HG03064 (cell line): ENCODE results near the gene JAG1.

Experiments used
- ATAC-seq: cut with Tn5 transposase; IDR thresholded peaks from one replicate; pipeline ENCODE4 v1.9.1; 2021; ENCODE audit warnings: low read depth; ENCODE audit not compliant: unreplicated experiment

JAG1 gene

DNA sequence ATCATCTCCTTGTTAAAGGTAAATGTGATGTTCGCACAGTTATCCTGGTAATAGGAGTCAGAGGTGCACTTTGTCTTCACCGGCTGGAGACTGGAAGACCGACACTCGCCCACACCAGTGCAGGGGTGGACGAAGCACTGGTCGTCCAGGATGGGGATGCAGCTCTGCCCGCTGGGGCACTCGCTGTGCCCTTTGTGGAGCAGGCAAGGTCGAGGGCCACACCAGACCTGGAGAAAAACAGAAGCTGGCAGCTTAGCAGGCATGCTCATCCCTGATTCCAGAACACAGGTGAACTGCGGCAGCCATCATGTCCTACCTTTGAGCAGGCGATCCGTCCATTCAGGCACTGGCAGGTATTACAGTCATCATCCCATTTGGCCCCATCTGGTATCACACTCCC lies 32.3 kb downstream of the JAG1 start:
- no peak for ATAC-seq

GRCh38 chr20:10640897-10641296 lies 32.9 kb downstream of the JAG1 start:
- ATAC-seq = no peak

DNA sequence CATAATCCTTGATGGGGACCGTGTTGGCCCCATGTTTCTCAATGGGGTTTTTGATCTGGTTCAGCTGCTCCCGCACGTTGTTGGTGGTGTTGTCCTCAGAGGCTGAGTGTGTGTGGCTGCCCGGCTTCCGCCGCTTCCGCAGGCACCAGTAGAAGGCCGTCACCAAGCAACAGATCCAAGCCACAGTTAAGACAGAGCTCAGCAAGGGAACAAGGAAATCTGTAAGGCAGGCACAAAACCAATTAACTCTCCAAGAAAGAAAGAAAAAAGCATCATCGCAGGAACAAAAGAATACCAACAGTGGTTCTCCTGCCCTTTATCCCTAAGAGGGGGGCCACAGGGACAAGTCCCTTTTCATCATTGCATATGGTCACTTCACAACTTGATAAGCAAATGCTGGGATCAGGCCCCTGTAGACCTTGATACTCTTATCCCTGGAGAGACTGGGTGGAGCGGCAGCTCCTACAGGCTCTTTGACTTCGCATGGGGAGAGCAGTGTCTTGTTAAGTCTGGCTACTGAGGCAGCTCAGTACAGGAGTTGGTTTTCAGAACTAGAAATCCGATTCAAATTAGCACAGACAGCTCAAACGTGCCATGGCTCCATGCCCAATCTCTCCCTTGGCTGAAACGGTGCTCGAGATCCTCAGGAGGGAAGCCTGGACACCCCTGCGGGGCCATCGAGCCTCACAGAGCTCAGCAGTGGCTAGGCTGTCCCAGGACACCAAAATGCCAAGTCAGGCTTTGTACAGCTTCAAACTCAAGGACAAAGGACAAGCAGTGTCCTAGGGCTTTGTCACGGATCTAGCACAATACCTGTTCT lies 33.9 kb downstream of the JAG1 start:
- ATAC-seq = no peak

- no peak for ATAC-seq
These were observed 34.6 kb downstream of the JAG1 start for GRCh38 chr20:10639077-10639736.

DNA sequence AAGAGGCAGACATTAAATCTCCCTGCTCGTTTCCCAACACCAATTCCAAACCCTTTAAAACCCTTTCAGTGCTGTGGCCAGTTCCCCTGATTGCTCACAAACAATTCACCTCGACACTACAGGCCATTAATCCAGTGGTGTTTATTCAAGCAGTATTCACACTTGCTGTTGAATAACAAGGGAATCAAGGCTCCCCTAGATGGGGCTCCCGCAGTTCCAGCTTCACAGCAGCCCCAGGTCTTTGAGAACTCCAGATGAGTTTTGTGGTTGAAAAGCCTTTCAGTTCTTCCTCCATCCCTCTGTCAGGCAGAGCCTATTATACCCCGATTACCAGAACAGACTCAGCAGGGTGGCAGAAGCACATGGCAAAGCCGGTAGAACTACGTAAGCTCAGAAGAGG lies 36.2 kb downstream of the JAG1 start:
- no peak for ATAC-seq

DNA sequence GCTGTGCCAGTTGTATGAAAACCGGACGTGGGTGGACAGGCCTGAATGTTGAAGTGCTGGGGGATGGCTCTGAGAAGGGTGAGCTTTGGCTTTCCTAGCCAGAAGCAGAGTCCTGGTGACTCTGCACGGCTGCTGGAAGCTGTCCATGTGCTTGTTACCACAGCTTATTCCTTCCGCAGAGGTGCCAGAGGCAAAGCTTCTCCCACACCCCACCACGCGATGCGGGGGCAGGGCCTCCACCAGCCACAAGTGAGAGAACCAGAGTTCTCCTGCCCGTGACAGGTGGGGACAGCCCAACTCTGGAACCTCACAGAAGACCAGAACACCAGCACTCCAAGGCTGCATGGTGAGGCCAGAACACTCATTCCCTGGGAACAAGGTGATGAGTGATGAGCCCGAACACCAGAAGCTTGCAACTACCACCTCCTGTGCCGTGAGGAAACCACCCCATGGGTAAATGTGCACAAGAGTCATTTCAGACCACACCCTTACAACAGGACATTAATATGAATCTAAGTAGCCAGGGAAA lies 36.7 kb downstream of the JAG1 start:
- no peak for ATAC-seq

GRCh38 chr20:10636326-10636818 lies 37.4 kb downstream of the JAG1 start:
- no peak for ATAC-seq

- ATAC-seq = no peak
These were observed 38.2 kb downstream of the JAG1 start for GRCh38 chr20:10635476-10636208.

DNA sequence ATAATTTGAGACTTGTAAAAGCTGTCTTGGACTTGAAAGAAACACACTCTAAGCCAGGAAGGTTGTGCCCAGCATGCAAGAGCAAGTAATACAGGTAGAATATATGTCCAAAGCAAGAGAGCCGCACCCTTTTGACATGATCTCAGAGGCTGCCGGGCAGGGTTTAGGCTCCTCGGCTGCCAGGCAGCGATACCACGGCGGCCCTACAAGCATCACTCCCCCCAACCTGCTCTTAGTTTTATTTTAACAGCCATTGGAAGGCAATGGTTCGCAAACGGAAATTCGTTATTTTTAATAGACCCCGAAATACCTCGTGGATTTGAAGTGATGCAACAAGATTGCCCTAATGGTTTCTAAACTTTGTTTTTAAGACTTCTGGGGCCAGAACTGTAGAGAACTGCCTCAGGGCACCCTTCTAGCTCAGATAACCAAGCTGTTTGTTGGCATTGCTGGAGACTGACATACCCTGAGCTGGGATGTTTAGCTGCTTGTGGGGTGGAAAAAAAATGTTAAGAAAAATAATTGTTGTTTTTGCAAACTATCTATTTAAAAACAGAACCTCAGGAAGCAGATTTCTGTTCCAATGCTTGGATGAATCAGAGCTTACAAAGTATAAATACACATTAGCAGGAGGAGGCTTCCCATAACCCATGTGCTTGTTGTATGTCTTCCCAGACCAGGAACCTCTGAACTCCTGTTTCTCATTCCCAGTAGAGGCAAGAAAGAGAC lies 39.0 kb downstream of the JAG1 start:
- no peak for ATAC-seq

DNA sequence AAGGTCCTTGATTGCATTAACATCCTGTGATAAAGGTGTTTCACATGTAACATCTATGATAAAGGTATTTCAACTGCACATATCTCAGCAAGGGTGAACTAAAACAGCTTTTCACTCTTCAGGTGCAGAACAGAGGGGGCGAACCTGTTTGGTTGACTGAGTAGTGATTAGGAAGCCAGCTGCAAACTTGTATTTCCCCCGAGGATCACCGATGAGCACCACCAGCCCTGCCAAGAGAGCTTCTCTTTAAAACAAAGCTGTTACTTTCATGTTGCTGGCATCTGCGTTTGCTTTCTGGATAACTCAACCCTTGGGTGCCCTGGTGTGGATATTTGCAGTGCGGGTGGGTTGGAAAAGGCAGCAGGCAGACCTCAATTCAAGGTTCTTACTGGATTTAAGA lies 39.6 kb downstream of the JAG1 start:
- ATAC-seq = no peak

DNA sequence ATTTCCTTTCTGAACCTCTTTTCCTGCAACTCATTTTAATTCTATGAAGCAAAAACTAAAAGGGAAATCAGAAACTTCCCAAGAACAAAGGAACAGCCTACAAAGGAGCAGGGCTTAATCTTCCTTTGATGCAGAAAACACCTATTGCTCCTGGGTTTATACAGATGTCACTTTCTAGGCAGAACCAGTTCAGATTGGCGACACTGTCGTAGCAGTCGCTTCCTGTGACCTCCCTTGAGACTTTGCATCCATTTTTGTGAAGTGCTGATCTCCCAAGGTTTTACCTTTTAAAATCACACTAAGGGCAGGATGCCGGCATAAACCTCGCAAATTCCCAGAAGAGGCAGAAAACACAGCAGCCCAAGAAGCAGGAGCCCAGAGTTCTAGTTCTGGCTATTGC lies 40.1 kb downstream of the JAG1 start:
- no peak for ATAC-seq

DNA sequence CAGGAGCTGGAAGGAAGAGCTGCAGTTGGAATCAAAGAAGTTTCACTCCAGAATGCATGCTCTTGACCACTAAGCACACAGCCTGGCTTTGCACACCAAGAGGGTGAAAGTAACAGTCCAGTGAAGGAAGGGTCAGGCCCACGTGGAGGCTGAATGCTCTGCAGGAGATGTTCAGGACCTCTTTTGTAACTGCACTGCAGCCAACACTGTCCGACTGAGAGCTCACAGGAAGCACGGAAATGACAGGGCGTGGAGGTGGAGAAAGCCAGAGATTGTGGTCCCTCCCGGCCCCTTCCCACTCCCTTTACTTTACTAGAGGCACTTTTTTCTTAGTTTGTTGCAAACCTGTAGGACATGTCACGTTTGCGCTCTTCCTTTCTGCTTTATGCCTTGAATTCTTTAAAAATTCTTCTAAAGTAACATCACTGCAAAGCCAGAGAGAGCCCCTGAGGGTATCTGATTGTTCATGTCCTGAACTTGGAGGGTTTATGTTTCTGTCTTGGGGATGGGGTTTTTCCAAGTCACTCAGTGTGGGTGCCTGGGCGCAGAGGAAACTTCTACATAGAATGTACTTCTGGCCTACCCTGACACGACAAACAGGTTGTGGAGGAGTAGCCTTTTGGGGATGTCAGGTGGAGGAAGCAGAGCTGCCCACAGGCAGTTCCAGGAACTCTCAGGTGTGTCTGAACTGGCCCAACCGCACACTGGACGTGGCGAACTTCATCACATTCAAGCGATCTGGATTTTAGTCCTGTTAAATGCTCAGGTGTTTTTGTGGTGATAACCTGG lies 40.9 kb downstream of the JAG1 start:
- ATAC-seq = no peak

DNA sequence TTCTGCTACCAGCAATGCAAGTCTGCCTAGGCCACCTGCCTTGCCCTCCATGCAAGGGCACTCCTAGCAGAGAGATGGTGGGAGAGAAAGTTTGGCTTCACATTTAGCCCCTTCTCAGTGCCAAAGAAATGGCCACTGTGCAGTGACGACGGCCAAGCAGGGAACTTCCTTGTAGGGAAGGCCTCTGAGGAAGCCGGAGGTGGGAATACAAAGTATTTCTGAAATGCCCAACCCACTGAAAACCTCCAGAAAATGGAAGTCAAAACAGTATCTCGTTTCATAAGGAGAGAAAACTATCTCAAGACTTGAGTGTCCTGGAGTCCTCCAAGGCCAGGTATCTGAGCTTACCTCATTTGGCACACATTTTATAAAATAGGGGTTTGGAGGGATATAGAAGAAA lies 42.7 kb downstream of the JAG1 start:
- ATAC-seq = no peak

DNA sequence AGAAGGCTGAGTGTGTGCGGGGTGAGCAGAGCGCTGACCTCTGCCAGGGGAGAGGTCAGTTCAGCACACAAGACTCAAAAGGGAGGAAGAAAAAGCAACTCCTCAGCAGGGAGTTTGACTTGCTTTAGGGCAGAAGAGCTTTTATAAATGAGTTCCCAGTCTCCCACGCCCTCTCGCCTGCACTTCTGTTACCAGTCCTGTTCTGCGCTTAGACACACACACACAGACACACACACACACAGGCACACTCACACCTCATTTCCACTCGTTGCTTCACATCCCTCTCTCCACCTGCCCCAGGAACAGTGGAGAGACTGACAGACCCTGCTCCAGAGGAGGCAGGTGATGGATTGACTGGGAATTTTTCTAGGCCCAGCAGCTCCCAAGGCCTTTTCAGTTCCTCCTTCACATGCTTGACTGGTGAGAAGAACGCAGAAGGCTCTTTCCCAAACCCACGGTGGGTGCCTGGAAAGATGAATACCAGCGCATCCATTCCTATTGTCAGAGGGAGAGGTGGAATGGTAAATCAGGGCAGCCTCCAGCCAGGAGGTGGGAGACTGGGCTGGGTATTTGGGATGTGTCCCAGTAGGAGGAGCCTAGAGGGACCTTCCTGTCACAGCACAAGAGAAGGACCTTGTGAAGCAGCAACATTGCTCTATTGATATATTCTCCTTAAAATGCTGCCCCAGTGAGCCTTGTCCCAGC lies 43.7 kb downstream of the JAG1 start:
- ATAC-seq = no peak

DNA sequence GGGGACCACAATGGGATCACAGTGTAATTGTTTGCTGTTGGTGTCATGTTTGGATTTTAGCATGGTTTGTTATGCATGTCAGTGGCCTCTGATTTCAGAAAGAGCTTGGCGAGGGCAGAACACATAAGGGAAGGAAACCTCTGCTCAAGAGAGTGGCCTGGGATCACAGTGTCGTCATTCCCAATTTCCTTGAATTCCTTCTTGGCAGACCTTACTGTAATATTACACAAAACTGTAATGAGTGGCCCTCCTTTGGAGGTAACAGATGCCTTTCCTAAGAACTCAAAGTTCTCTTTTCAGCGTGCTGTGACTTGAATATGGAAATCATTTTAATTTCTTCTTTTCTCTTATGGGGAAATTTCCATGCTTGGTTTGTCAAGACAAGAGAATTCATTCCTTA lies 46.9 kb downstream of the JAG1 start:
- no peak for ATAC-seq

DNA sequence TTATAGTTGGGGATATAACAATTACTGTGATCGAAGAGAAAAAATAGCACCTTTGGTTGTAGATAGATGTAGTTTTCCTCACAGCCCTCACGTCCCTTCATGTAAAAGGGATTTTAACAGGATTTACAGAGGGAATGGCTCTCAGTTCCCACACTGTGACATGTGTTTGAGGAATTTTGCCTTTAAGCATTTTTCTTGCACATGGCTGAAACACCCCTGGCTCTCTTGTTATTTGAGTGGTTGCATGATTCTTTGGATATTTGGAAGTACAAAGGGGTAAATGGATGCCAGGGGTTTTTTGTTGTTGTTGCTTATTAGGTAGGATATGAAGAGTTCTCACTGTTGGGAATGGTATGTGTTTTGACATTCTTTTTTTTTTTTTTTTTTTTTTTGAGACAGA lies 48.2 kb downstream of the JAG1 start:
- no peak for ATAC-seq

DNA sequence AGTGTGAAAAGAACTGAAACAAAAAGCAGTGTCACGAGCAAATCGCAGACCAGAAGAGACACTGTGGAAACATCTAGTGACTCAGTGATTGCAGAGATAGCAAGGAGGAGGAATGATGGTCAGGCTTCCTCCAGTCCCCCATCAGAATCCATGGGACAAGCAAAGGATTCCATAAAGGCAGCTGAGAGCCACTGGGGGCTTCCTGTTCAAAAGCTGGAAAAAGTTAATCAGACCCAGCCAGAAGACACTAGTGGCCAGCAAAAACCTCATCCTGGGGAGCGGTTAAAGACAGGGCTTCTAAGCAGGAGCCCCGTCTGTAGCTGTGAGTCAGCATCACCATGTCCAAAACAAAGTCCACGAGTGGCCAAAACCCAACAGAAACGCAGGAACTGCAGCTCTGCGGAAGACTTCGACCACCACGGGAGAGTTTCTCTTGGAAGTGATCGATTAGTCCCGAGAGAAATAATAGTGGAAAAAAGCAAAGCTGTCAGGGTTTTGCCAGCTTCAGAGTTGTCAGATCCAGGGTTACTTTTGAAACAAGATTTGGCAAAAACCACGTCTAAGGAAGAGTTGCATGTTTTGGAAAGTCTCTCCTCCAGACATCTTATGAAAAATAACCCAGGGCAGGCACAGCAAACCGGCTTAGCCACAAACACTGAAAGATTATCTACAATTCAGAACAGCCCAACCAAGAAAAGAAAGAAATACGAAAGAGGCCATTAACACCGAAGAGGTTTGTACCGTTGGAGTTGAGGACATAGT lies 51.0 kb downstream of the JAG1 start:
- no peak for ATAC-seq

- no peak for ATAC-seq
These were observed 52.6 kb downstream of the JAG1 start for GRCh38 chr20:10621149-10621548.
